Suppressor macrophage treated with lipopolysaccharide for 4 hours (primary cell): ENCODE data around the gene ATL3.
"Not testable (repeated sequence)": the region's sequence is repeated elsewhere in the genome, so short reads cannot be mapped to it uniquely, and the experiment has no call there.

Experiments used
- DNase-seq: peaks from one replicate; pipeline ENCODE4 v3.0.0-alpha.2; 2020

ATL3 gene, protein sequence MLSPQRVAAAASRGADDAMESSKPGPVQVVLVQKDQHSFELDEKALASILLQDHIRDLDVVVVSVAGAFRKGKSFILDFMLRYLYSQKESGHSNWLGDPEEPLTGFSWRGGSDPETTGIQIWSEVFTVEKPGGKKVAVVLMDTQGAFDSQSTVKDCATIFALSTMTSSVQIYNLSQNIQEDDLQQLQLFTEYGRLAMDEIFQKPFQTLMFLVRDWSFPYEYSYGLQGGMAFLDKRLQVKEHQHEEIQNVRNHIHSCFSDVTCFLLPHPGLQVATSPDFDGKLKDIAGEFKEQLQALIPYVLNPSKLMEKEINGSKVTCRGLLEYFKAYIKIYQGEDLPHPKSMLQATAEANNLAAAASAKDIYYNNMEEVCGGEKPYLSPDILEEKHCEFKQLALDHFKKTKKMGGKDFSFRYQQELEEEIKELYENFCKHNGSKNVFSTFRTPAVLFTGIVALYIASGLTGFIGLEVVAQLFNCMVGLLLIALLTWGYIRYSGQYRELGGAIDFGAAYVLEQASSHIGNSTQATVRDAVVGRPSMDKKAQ

DNA sequence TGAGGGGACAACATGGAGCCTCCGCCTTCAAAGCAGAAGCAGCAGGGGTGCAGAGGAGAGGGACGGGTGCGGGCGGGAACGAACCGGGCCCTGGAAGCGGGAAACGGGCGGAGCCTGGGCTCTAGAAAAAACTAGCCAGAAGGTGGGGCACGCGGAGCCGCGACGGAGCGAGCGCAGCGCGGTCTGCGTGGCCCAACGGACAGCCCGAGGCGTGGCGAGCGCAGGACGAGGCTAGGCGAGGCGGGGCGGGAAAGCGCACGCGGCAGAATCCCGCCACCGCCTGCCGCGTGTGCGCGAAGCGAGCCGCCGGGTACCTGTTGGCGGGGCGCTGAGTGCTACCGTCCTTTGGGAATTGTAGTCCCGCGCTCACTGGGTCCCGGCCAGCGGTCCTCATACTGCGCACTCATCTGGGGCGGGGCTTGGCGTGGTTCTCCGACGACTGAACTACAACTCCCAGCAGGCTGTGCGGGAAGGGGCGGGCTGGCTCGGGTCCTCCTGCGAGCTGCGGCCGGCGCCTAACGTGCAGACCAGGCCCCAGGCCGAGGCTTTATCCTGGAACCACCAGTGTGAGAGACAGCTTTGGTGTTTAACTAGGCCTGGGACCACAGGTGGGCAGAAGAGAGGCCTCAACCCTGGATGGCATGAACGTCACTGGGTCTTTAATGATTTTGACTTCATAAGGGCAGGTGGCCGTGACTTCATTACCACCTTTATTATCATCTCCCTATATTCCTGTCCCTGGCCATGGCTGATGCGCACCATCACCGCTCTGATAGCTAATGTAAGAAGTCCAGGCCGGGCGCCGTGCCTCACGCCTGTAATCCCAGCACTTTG is at the start of gene ATL3:
ATL3 (minus strand) TSS at position 55 of the 834 bp plus-strand sequence; CDS start at position 14, 41 bp downstream.
- peak; percentile 95 for DNase-seq

DNA sequence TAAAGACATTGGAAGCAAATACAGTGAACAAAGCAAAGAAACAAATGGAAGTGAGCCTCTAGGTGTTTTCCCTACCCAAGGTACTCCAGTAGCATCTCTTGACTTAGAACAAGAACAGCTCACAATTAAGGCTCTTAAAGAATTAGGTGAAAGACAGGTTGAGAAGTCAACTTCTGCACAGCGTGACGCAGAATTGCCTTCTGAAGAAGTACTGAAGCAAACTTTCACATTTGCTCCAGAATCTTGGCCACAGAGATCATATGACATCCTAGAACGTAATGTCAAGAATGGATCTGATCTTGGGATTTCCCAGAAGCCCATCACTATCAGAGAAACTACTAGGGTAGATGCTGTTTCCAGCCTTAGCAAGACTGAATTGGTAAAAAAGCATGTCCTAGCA is 49.4 kb upstream of the ATL3 start:
- DNase-seq, result no peak

DNA sequence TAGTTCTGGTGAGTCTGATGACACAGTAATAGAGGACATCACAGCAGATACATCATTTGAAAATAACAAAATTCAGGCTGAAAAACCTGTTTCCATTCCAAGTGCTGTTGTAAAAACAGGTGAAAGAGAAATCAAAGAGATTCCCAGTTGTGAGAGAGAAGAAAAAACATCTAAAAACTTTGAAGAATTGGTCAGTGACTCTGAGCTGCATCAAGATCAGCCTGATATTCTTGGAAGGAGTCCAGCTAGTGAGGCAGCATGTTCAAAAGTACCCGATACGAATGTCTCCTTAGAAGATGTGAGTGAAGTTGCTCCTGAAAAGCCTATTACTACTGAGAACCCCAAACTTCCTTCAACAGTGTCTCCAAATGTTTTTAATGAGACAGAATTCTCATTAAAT is 48.8 kb upstream of the ATL3 start:
- no peak for DNase-seq

DNA sequence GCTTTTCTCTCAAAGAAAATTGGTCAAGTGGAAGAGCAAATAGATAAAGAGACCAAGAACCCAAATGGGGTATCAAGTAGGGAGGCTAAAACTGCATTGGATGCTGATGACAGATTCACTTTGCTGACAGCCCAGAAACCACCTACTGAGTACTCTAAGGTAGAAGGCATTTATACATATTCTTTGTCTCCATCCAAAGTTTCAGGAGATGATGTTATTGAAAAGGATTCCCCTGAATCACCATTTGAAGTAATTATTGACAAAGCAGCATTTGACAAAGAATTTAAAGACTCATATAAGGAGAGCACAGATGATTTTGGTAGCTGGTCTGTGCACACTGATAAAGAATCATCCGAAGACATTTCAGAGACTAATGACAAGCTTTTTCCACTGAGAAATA is 47.8 kb upstream of the ATL3 start:
- DNase-seq, result no peak

DNA sequence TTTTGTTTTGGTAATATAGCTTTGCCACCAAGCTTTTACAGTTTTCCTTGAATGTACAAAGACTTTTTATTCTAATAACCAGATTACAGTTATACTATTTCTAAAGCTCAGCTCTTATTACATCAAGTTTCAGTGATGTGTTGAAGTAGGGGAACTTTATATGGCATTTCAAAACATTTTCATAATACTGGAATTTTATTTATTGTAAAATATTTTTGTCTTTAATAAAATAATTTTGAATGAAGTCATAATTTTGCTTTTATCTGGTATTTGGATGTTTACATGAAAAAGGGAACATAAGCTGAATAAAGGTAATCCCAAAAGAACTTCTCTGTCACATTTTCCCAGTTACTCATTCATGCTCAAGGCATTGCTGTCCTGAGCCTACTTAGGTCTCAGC is 44.9 kb upstream of the ATL3 start:
- DNase-seq, result no peak

DNA sequence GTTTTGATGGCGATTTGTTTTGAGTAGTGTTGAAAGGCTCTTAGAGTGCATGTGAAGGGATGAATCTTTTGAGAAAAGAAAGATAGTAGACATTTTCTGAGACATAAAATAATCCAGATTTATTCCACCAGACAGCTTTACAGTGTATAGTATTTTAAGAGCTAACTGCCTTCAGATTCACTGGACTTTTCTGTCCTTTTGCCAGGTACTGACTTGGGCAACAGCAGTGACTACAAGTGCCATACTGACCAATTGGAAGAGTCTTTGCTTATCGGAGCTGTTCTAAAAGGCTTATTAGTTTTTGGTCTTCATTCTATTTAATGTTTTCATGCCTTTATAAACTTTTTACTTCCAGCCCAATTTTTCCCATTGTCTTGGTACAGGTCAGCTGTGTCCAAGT is 42.6 kb upstream of the ATL3 start:
- no peak for DNase-seq

DNA sequence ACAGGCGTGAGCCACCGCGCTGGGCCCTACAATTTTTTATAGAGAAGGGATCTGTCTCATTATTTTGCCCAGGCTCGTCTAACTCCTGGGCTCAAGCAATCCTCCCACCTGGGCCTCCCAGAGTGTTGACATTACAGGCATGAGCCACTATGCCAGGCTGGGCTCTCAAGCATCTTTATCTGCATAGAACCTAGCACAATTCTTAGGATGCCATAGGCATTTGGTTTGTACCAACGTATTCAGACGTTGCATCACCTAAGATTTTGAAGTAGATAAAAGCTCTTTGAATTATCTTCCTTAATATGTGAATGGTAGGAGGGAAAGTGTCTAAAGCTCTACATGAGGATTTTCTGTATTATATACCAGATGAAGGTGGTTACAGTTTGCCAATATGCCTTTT is 40.7 kb upstream of the ATL3 start:
- DNase-seq, result no peak

DNA sequence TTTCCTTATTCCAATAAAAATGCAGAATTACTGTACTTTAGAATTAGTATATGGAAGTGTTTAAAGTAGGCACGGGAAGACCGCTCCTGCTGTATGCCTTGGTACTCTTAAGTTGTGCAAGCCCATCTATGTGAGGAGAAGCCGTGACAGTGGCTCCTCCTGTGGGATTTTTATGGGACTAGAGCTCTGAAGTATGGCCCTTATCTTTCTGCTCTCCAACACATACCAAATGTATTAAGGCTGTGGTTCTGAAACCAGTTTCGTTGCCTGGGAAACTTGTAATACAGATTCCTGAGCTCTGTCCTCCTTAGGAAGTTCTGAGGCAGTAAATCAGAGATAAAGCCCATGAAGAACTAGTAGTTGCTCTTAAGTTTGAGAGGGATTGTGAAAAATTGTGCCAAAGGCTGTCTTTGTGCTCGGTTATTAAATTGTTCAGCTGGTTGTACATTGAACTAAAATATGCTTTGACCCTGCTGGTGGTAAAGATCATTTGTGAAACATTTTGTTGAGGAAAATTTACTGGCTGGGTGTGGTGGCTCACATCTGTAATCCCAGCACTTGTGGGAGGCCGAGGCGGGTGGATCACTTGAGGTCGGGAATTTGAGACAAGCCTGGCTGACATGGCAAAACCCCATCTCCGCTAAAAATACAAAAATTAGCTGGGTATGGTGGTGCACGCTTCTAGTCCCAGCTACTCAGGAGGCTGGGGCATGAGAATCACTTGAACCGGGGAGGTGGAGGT is 39.5 kb upstream of the ATL3 start:
- no peak for DNase-seq

DNA sequence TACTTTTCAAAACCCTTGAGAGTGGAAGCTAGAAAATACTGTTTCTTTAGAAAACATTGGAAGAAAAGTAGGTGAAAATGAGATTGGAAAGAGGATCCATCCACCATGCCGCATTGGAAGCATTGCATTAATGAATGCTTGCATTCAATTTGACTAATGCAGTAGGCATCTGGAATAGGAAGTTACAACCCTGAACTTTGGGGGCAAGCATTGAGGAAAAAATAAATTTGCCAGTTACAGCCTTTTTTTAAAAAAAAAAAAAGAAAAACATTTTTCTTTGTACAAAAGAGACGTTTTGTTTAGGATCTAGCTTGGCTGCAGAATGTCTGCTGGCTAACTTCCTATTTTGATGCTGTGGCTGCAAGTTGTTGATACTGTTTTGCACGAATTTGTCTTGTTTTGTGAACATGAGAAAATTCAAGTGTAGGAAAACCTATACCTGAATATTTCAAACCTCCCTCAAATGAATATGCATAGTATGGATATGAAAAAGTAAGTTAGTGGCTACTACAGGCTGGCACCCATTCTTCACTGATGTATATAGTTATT is 38.2 kb upstream of the ATL3 start:
- no peak for DNase-seq

DNA sequence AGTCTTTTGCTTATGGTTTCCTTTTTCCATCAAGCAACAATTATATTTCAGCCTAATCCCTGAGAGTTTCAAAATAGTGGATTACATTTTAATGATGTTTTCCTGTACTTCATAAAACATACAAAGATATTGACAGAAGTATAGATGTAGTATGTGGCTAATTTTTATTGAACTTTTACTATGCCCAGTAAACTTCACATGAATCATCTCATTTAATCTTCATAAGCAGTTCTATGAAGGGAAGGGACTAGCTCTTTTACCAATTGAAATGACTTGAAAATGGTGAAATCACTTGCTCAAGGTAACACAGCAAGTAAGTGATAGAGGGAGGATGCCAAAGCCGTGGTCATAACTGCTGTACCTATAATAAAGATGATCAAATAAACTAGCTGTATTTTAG is 37.6 kb upstream of the ATL3 start:
- DNase-seq, result no peak

DNA sequence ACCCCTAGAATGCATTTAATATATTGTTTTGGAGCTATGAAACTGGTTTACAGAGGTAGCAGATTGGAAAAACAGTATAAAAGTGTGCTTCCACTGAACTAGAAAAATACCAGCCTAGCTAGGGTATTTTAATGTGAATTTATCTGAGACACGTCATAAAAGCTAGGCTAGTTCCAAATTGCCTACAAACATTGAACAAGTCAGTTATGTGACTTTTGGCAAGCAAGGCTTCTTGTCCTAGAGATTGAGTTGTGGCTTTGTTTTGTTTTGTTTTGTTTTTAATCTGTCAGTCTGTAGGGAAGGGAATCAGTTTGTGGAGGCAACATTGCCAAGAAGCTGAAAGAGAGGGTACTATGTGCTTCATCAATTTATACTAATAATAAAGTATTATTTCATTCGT is 34.4 kb upstream of the ATL3 start:
- DNase-seq, result no peak

DNA sequence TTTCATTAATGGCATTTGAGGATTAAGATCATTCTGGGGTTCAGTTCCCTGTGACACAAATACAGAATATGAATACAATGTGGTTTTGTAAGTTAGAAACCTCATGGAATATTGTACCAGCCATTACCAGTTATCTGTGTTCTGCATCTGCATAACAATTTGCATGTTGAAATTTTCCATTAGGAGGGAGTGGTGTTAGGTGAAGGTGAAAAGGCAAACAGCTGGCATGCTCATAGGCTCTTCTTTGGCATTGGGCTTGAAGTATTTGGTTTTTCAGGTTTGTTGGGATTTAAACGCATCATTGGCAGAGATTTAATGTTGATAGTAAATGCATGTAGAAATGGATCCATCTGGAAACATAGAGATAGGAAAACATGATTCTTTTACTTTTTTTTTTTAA is 28.7 kb upstream of the ATL3 start:
- no peak for DNase-seq

DNA sequence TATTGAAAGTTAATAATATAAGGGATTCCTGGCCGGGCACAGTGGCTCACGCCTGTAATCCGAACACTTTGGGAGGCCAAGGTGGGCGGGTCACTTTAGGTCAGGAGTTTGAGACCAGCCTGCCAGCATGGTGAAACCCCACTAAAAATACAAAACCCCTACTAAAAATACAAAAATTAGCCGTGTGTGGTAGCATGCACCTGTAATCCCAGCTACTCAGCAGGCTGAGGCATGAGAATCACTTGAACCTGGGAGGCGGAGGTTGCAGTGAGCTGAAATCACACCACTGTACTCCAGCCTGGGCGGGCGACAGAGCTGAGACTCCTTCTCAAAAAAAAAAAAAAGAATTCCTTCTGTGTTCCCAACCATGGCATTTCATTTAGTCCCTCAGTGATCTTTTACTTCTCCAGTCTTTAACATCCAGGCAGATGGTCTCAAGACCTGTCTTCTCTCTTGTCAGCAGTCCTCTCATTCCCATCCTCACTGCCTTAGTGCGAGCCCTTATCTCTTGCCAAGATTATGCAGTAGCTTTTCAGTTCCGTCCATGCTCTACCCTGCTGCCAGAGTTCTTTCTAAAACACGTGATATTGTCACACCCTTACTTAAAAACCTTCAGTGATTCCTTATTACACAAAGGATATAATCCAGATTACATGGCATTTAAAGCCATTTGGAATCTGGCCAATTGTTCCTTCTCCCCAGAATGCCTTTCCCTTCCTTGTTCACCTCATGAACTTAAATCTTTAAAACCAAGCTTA is 28.0 kb upstream of the ATL3 start:
- no peak for DNase-seq

DNA sequence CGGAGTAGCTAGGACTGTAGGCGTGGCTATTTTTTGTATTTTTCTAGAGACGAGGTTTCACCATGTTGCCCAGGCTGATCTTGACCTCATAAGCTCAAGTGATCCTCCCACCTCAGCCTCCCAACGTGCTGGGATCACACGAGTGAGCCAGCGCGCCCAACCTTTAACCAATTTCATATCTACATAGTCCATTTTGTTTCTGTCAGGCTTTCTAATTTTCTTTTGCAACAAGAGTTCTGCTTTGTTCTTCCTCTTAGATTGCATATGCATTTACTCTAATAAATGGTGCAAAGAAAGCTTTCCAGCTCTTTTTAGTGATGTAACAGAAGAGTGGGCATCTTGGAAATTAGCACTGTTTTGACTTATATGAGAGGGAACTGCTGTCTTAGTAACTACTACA is 23.4 kb upstream of the ATL3 start:
- peak; percentile 44 for DNase-seq

DNA sequence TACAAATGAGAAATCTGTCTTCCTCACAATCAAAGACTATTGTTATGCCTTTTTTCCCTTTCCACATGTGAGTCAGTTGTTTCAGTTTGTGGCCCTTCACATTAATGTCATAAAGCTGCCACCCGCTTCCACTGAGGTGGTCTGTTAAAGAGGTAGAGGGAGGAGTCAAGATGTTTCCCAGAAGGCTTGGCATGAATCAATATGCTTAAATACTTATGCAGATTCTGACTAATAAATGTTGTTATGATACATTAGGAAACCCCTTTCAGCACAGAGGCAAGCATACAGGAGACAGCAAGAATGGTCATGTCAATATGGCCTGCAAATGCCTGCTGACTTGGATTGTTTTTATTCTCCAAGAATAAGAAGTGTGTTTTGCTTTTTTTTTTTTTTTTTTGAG is 16.7 kb upstream of the ATL3 start:
- DNase-seq, result no peak

DNA sequence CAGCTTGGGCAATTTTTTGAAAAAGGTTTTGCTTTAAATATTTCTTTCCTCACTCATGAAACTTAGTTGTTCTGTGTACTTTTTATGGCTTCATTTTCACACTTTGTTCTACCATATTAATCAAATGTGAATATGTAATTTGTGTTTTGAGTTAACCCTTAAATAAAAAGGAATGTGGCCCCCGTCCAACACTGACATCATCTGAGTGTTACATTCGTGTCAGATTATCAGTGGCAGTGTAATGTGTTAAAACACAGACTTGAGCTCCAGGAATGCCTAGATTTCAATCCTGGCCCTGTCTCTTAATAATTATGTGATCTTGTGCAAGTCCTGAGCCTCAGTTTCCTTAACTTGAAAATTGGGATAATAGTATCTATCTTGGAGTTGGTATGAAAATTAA is 15.8 kb upstream of the ATL3 start:
- DNase-seq, result no peak

DNA sequence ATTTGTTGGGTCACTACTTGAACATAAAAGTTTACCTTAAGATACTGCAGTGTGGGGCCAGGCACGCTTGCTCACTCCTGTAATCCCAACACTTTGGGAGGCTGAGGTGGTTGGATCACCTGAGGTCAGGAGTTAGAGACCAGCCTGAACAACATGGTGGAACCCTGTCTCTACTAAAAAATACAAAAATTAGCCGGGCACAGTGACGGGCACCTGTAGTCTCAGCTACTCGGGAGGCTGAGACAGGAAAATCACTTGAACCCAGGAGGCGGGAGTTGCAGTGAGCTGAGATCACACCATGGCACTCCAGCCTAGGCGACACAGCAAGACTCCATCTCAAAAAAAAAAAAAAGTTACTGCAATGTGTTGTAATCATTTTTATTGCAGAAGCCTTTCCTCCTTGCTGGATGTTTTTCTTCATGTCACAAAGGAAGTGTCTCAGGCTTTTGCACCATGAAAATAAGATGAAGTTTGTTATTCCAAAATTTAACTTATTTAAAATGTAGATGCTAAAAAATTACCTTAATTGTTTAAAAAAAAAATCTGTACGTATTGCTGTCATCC is 14.1 kb upstream of the ATL3 start:
- not testable (repeated sequence) for DNase-seq

DNA sequence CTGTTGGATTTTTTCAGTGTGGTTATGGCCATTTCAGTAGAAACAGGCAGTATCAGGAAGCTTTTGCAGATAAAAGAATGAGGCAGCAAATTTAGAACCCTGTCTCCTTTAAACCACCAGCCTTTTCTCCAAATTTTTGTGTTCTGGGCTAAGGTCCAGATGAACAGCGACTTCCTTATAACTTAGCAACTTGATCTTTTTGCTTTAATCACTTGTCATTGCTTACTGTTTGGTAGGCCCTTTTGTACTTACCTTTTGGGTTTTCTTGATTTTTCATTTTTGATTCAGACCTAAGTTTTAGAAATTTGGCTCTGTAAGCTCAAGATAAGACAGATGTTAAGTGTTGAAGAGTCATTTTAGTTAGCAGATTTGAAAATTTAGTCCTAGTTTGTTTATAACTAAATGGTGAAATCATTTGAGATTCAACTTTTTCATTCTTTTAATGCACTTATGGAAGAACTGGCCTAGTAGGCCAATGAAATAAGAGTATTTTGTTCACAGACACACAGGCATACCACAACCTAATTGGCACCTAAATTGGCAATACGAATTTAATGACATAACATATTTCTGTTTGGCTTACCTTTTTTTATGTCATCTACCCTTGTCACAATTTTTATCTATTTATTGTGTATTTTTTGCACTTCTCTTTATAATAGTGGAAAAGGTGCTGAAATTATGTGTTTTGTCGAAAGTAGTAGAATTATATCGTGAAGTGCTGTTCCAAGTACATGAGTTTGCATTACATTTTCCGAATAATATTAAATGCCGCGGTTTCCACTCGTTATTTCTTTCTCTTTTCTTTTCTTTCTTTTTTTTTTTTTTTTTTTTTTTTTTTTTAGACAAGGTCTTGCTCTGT is 12.2 kb upstream of the ATL3 start:
- DNase-seq, result peak; percentile 13

DNA sequence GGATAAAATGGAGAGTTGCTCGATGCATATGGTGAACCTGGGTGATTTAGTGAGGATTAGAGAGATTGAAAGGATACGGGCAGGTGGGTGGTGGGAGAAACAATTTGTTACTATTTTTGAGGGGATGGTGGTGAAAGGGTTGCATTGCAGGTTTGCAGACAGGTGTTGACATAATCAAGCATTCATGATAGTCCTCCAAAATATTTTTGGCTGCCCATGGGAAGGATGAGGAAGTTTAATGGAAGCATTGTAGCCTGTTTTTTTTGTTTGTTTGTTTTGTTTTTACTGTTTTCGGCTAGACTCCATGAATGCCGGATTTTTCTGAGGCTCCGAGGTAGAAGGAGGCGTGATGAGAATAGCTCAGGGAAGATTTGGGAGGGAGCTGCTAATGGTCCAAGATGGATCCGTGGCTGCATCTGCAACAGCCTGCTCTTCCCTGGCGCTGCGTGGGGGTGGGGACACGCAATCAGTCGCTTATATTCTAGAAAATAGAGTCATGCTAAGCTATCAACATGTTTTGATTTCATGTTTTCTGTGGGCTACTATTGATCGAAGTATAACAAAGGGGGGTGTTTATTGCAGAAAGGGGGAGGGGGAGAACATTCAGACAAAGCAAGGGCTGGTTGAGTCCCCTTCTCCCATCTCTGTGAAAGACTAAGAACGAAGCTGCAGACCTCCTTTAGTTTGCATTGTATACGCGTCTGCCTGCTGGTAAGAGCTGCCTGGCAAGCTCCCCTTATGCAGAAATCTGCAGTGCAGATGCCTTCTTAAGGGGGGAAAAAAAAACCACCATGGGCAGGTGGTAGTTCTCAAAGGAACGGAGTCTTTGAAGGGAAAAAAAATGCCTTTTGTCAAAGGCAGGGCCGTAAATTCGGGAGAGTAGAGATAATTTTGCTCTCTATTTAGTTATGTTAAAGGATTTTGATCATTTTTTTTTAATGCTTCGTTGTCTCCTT is 11.2 kb upstream of the ATL3 start:
- peak; percentile 46 for DNase-seq
